Measurements from ENCODE around the gene C15orf39. TPM values are rescaled to one million over a fixed set of nuclear protein-coding genes. Genes with fewer than 3 reads are reported as not detected.
"Not testable (repeated sequence)": the region's sequence is repeated elsewhere in the genome, so short reads cannot be mapped to it uniquely, and the experiment has no call there.

Gene C15orf39
- total RNA-seq, 1 experiment from 2014 or later, result 1.8 TPM

GRCh38 chr15:75213768-75214221 is 12.1 kb downstream of the C15orf39 start:
- no peaks in the 10 kb centered on the region for H3K27me3 ChIP-seq
- H3K4me3 ChIP-seq, result no peak overlapping the region
- no peak for DNase-seq
- H3K9me3 ChIP-seq, result no peaks in the 10 kb centered on the region
- peaks cover 38% of the 10 kb centered on the region for H3K36me3 ChIP-seq

DNA sequence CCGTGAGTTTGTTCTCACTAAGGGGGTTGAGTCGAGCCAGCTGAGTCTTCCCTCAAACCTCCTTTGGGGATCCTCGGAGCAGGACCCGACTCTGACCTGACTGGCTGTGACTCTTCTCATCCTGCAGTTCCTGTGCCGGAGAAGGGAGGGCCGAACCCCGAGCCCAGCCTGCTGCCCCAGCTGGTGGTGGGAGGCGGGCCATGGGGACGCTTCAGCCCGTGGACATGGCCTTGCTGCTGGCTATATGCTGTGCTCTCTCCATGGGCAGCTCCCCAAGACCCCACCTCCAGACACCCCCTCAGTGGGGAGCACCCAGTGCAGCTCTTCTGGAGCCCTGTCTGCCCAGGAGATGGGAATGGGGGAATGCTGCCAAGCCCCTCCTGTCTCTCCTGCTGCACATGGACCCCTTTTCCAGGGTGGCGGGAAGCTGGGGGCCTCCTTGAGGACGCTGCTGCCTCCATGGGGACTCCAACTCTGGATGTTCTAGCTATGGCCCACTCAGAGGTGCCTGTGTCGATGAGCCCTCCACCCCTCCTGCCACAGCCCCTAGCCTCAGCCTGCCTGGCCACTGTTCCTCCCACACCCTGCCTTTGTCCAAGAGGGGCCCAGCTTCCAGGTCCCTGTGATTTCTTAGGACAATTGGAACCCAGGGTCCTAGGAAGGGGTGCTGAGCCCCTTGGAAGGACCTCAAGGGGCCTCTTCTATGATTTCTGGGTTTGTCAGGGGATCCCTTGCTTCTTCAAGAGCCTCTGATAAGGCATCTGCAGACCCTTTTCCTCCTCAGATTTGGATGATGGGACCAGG is 12.8 kb downstream of the C15orf39 start:
- Histone ChIP-seq H3K4me3 (no peak overlapping the region), H3K36me3 (peaks cover 32% of the 10 kb centered on the region), H3K27me3 (no peaks in the 10 kb centered on the region), H3K9me3 (no peaks in the 10 kb centered on the region)
- no peak for DNase-seq

DNA sequence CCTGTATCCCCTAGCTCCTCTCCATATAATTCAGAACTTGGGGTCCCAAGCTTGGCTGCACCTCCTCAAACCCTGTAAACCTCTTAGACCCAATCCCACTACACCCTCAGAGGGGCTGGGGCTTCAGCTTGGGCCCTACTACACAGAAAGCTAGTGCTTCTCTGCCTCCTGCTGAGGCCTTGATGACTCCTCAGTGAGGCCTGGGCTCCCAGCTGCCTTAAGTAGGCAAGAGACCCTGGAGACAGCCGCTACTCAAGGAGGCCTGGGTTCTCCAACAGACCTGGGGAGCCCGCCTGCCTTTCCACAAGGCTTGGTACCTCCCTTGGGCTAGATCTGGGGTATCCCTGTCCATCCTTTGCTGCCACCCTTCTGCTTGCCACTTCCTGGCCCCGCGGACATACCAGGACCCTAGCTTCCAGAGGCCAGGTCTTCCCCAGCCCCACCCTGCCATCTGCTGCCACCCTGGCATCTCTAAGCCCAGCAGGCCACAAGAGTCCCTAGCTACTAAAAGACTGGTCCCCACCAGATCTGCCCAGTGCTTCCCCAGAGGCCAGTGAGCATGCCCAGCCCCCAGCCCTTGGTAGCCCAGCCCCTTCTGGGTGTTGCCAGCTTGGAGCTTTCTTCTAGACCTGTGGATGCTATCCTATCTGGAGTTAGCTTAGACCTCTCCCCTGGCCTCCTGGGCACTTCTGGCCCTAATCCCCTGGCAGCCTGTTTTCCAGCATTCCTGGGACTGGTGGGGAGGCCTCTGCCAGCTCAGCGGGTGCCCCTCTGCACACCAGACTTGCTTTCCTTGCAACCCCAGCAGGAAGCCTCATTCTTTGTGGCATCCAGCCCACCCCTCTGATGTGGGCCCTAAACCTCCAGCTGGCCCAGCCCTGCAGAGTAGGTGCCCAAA is 13.7 kb downstream of the C15orf39 start:
- DNase-seq, result peak; percentile 66
- Histone ChIP-seq H3K9me3 (no peaks in the 10 kb centered on the region), H3K4me3 (no peak overlapping the region), H3K36me3 (peaks cover 24% of the 10 kb centered on the region), H3K27me3 (no peaks in the 10 kb centered on the region)

DNA sequence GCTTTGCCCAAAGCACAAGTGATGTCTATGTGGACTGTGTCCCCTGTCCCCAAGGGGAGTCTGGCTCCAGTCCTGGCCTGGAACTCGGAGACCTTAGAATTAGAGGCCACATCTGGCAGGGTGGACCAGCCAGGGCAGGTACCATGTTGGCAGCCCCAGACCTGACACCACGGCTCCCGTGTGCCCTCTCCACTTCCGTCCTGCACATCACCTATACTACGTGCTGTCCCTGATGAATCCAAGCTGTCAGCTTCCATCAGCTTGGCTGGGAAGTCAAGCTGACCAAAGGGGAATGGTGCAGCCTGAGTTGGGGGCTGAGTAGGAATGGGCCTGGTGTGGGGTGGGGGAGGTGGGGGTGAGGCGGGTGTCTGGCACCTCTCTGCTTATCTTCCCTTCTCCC is 15.3 kb downstream of the C15orf39 start:
- DNase-seq, result no peak
- Histone ChIP-seq H3K36me3 (peaks cover 9% of the 10 kb centered on the region; the same call in 1 of the 2 replicates), H3K27me3 (no peaks in the 10 kb centered on the region), H3K4me3 (no peak overlapping the region), H3K9me3 (no peaks in the 10 kb centered on the region)

GRCh38 chr15:75217574-75217973 is 15.9 kb downstream of the C15orf39 start:
- H3K36me3 ChIP-seq, H3K4me3 ChIP-seq, DNase-seq, H3K9me3 ChIP-seq, H3K27me3 ChIP-seq: not testable (repeated sequence)

DNA sequence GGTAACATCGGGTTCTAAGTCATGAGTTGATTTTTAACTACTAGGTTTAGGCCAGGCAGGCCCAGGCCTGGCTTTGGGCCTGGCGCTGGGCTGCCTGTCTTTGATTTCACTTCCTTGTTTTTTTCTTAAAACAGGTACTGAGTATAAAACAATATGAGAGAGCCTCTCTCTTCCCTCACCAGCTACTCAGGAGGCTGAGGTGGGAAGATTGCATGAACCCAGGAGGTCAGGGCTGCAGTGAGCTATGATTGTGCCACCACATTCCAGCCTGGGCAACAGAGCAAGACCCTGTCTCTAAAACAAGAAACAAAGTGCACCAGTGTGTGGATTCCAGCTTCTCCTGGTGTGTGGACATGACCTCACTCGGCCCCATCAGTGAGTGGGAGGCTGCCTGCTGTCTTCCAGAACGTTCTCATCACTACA is 17.8 kb downstream of the C15orf39 start:
- H3K27me3 ChIP-seq, H3K36me3 ChIP-seq, H3K9me3 ChIP-seq, H3K4me3 ChIP-seq, DNase-seq: not testable (repeated sequence)

DNA sequence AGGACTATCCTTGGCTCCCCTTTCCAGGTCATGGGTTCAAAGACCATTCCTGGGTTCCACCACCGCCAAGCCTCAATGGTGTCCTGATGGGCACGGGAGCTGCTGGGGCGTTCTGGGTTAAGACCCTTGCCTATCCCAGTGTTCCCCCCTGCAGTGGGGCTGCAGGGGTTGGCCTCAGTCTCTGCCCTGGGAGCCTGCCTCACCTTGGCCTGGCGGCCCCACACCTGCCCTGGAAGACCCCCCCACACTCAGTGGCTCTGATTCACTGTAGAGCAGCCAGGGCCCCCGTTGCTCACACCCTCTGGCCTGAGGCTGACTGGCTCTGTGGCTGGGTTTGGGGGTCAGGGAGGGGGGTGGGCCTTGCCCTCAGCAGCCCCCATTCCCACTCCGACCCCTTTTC is 22.0 kb downstream of the C15orf39 start:
- Histone ChIP-seq H3K4me3 (no peak overlapping the region), H3K27me3 (no peaks in the 10 kb centered on the region), H3K9me3 (no peaks in the 10 kb centered on the region), H3K36me3 (no peaks in the 10 kb centered on the region)
- no peak for DNase-seq

GRCh38 chr15:75224281-75224680 is 22.6 kb downstream of the C15orf39 start:
- H3K36me3 ChIP-seq, result no peaks in the 10 kb centered on the region

DNA sequence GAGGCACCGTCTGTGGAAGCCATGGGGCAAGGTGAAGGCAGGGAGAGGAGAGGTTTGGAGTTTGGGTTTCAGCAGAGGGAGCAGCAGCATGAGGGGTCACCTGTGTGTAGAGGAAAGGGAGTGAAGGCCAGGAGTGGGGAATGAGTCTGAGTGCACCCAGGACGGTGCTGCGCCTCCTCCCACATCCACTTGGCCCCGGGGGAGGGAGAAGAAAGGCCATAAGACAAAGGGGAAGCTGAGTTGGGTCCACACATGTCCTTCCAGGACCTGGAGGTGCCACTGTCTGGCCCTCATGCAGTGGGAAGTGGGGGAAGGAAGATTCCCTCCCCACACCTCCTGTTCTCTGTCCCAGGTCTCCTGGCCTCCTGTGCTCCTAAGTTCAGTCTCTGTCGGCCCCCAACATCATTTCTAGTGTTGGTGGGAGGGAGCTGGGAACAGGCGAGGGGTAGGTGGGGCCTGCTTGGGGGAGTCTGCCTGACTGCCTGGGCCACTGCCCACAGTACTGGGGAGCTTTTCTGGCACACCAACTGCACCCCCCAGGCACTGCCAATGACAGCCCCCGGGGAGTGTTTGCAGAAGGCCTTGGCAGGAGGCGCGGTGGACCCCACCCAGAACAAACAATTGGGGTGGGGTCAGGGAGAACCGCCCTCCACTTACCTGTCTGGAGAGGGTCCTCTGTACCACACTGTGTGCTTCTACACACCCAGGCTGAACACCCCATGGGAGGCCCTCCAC is 23.6 kb downstream of the C15orf39 start:
- not testable (repeated sequence) for H3K36me3 ChIP-seq, DNase-seq, H3K9me3 ChIP-seq, H3K4me3 ChIP-seq, H3K27me3 ChIP-seq

More at GRCh38 chr15:75224281-75224680, 22.6 kb downstream of the C15orf39 start:
- Histone ChIP-seq H3K4me3 (no peak overlapping the region), H3K9me3 (no peaks in the 10 kb centered on the region), H3K27me3 (no peaks in the 10 kb centered on the region)
- DNase-seq, result no peak

- no peak for DNase-seq
- Histone ChIP-seq H3K27me3 (no peaks in the 10 kb centered on the region), H3K4me3 (no peak overlapping the region), H3K9me3 (no peaks in the 10 kb centered on the region), H3K36me3 (no peaks in the 10 kb centered on the region)
Observed at GRCh38 chr15:75225951-75226732, 24.5 kb downstream of the C15orf39 start.

DNA sequence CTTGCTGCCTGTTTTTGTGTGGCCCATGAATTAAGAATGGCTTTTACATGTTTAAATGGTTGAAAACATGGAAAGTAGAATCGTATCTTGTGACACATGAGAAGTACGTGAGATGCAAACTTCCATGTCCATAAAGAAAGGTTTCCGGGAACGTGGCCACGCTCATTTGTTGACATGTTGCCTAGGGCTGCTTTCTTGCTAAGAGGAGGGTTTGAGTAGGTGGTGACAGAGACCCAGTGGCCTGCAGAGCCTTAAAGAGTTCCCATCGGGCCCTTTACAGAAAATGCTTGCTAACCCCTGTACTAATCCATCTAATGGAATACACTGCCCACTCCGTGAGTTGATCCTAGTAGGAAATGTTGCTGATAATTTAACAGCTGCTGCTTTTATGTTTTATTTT is 25.4 kb downstream of the C15orf39 start:
- not testable (repeated sequence) for DNase-seq, H3K27me3 ChIP-seq, H3K4me3 ChIP-seq, H3K9me3 ChIP-seq, H3K36me3 ChIP-seq

DNA sequence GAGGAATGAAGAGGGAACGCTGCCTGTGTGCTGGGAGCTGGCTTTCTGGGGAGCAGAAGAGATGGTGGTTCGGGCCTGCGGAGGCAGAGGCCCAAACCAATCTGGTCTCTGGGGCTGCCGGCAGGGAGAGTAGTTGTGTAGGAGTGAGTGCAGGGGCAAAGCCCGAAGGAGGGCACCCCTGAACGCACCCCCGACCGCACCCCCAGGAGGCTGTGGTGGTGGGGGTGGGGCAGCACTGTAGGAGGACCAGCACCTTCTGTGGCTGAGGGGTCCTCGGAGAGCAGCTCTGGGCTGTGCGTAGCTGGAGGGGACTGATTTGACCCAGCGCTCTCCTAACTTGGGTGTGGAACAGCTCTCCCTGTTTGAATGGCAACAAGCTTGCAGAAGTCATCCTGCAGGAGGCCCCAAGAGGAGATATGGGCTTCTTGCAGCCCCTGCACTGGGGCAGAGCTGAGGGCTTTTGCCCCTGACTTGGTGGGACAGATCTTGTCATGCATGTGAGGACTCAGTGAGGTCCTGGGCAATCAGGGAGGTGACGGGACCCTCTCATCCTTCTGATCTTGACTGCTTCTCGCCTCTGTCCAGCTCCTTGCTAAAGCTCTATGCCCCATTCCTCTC is 26.1 kb downstream of the C15orf39 start:
- Histone ChIP-seq H3K4me3 (no peak overlapping the region), H3K9me3 (no peaks in the 10 kb centered on the region), H3K27me3 (no peaks in the 10 kb centered on the region), H3K36me3 (no peaks in the 10 kb centered on the region)
- DNase-seq, result no peak

DNA sequence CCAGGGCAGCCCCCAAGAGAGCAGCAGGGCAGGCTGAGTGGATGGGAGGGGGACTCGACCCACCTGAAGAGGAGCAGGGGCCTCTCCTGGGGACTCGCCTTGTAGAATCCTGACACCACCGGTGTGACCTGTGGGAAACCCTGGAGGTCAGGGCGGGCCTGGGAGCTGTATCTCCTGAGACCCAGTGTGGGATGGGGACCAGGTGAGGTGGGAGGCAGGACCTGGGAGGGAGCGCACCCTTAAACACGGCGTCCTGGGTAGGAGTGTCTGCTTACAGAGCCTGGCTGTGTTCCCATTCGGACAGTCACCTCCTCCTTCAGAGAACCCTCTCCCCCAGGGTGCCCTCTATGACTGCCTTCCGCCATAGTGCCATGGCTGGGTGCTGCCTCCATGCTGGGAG is 27.1 kb downstream of the C15orf39 start:
- H3K27me3 ChIP-seq, result no peaks in the 10 kb centered on the region
- H3K9me3 ChIP-seq, result no peaks in the 10 kb centered on the region
- no peaks in the 10 kb centered on the region for H3K36me3 ChIP-seq
- no peak overlapping the region for H3K4me3 ChIP-seq
- no peak for DNase-seq

DNA sequence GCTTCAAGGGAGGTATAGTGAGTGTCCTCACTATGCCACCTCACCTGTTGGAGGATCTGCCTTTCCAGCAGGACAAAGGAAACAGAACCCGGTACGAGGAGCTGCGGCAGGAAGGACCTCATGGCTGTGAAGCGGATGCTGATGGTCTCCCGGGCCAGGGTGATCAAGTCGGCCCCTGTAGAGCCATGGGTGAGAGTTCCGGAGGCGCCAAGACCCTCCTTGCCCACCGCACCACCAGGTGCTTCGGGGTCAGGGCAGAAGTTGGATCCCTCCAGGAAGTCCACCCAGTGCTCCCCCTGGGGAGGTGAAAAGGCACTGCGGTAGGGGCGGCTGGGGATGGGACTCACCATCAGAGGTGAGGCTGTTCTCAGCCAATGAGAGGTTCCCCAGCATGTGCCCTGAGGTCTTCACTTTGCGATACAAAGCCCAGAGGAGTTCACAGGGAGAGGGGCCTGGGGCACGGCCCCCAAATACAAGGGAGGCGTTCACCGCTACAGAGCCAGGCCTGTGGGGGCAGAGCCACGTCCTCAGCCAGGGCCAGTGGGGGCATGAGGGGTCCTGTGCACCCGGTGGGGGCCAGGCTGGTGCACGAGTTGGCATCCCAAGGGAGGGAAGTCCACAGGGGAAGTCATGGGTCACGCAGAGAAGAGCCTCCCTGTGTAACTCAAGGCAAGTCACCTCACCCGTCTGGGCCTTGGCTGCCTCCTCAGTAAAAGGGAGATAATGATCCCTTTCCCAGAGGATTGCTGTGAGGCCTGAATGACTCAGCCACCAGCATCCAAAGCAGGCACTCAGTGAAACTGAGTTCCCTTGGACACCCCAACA is 27.7 kb downstream of the C15orf39 start:
- H3K9me3 ChIP-seq, result no peaks in the 10 kb centered on the region
- DNase-seq, result no peak
- no peak overlapping the region for H3K4me3 ChIP-seq
- no peaks in the 10 kb centered on the region for H3K27me3 ChIP-seq
- H3K36me3 ChIP-seq, result no peaks in the 10 kb centered on the region

DNA sequence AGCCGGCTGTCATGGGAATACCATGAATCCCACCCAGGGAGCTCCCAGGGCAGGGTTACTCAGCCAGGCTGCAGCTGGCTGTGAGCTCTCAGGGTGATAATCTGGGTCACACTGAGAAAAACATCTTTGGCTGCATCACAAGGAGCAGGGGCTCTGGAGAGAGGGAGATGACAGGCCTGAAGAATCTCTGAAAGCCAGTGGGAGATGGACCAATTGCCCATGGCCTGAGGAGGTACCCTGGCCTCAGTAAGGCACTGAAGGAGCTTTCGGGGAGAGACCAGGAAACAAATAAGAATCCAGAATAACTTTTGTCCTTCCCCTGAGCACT is 28.3 kb downstream of the C15orf39 start:
- no peak overlapping the region for H3K4me3 ChIP-seq
- no peaks in the 10 kb centered on the region for H3K9me3 ChIP-seq
- no peak for DNase-seq
- H3K27me3 ChIP-seq, result no peaks in the 10 kb centered on the region
- H3K36me3 ChIP-seq, result no peaks in the 10 kb centered on the region

All from MG63 (cell line).